Measurements from ENCODE around the gene VPS29. TPM values are rescaled to one million over a fixed set of nuclear protein-coding genes. Genes with fewer than 3 reads are reported as not detected.
"Not testable (repeated sequence)": the region's sequence is repeated elsewhere in the genome, so short reads cannot be mapped to it uniquely, and the experiment has no call there.

VPS29 gene
- total and polyA plus RNA-seq, 4 donors = 99.6 to 223 (median 172) TPM

- peaks cover 1 to 6% of the 10 kb centered on the region in 2 donors for H3K4me1 ChIP-seq (ENCODE audit: control insufficient read depth in 1 of 2, insufficient read depth in 2 of 2, low read length in 2 of 2)
- no peak overlapping the region for H3K27ac ChIP-seq (ENCODE audit: low read depth in 1 of 2, low read length in 2 of 2)
- H3K27me3 ChIP-seq (ENCODE audit: control insufficient read depth in 1 of 2, insufficient read depth in 2 of 2, low read length in 1 of 2) = no peaks in the 10 kb centered on the region
- ATAC-seq (ENCODE audit: low FRiP score) (no peak), DNase-seq (no peak)
- WGBS, 2 donors = 79 to 84% methylated on average over 6 of the region's 6 CpGs
- intact Hi-C loops (cut with DNase I) = no loop called here
- no peaks in the 10 kb centered on the region for H3K9me3 ChIP-seq (ENCODE audit: control insufficient read depth, low read length)
- H3K4me3 ChIP-seq (ENCODE audit: low read length in 2 of 2) = no peak overlapping the region
- no peaks in the 10 kb centered on the region for H3K36me3 ChIP-seq (ENCODE audit: control insufficient read depth in 1 of 2, insufficient read depth in 2 of 2, low read length in 1 of 2)
These were observed 31.7 kb upstream of the VPS29 start for GRCh38 chr12:110533607-110534006.

- H3K4me1 ChIP-seq (ENCODE audit: control insufficient read depth in 1 of 2, insufficient read depth in 2 of 2, low read length in 2 of 2) = peaks cover 1 to 6% of the 10 kb centered on the region in 2 donors
- DNase-seq = no peak
- no peaks in the 10 kb centered on the region for H3K9me3 ChIP-seq (ENCODE audit: control insufficient read depth, low read length)
These were observed 30.7 kb upstream of the VPS29 start for GRCh38 chr12:110532644-110533043.

GRCh38 chr12:110531741-110532333 is 29.9 kb upstream of the VPS29 start:
- Histone ChIP-seq H3K9me3 (ENCODE audit: control insufficient read depth, low read length) (no peaks in the 10 kb centered on the region), H3K4me1 (ENCODE audit: control insufficient read depth in 1 of 2, insufficient read depth in 2 of 2, low read length in 2 of 2) (peaks cover under 1 to 6% of the 10 kb centered on the region in 2 donors), H3K27ac (ENCODE audit: low read depth in 1 of 2, low read length in 2 of 2) (no peak overlapping the region), H3K36me3 (ENCODE audit: control insufficient read depth in 1 of 2, insufficient read depth in 2 of 2, low read length in 1 of 2) (no peaks in the 10 kb centered on the region), H3K27me3 (ENCODE audit: control insufficient read depth in 1 of 2, insufficient read depth in 2 of 2, low read length in 1 of 2) (no peaks in the 10 kb centered on the region), H3K4me3 (ENCODE audit: low read length in 2 of 2) (no peak overlapping the region)
- intact Hi-C loops (cut with DNase I) = no loop called here
- 36 to 63% methylated on average over 2 of the region's 2 CpGs for WGBS, 2 donors
- ATAC-seq (ENCODE audit: low FRiP score) (no peak), DNase-seq (no peak)

More at GRCh38 chr12:110532644-110533043, 30.7 kb upstream of the VPS29 start:
- WGBS, 2 donors = 94 to 96% methylated on average over 3 of the region's 3 CpGs
- no peak overlapping the region for H3K27ac ChIP-seq (ENCODE audit: low read depth in 1 of 2, low read length in 2 of 2)
- intact Hi-C loops (cut with DNase I) = no loop called here
- no peaks in the 10 kb centered on the region for H3K36me3 ChIP-seq (ENCODE audit: control insufficient read depth in 1 of 2, insufficient read depth in 2 of 2, low read length in 1 of 2)
- ATAC-seq (ENCODE audit: low FRiP score) = no peak
- H3K27me3 ChIP-seq (ENCODE audit: control insufficient read depth in 1 of 2, insufficient read depth in 2 of 2, low read length in 1 of 2) = no peaks in the 10 kb centered on the region
- H3K4me3 ChIP-seq (ENCODE audit: low read length in 2 of 2) = no peak overlapping the region

GRCh38 chr12:110530511-110530910 is 28.6 kb upstream of the VPS29 start:
- DNase-seq (no peak), ATAC-seq (ENCODE audit: low FRiP score) (no peak)
- Histone ChIP-seq H3K4me3 (ENCODE audit: low read length in 2 of 2) (no peak overlapping the region), H3K36me3 (ENCODE audit: control insufficient read depth in 1 of 2, insufficient read depth in 2 of 2, low read length in 1 of 2) (no peaks in the 10 kb centered on the region), H3K4me1 (ENCODE audit: control insufficient read depth in 1 of 2, insufficient read depth in 2 of 2, low read length in 2 of 2) (peaks cover 0 to 6% of the 10 kb centered on the region in 2 donors), H3K9me3 (ENCODE audit: control insufficient read depth, low read length) (no peaks in the 10 kb centered on the region), H3K27me3 (ENCODE audit: control insufficient read depth in 1 of 2, insufficient read depth in 2 of 2, low read length in 1 of 2) (no peaks in the 10 kb centered on the region), H3K27ac (ENCODE audit: low read depth in 1 of 2, low read length in 2 of 2) (no peak overlapping the region)
- intact Hi-C loops (cut with DNase I) = no loop called here
- WGBS, 2 donors = 80 to 84% methylated on average over 2 of the region's 2 CpGs

- Histone ChIP-seq H3K9me3 (ENCODE audit: control insufficient read depth, low read length) (no peaks in the 10 kb centered on the region), H3K36me3 (ENCODE audit: control insufficient read depth in 1 of 2, insufficient read depth in 2 of 2, low read length in 1 of 2) (no peaks in the 10 kb centered on the region), H3K27ac (ENCODE audit: low read depth in 1 of 2, low read length in 2 of 2) (no peak overlapping the region), H3K27me3 (ENCODE audit: control insufficient read depth in 1 of 2, insufficient read depth in 2 of 2, low read length in 1 of 2) (no peaks in the 10 kb centered on the region), H3K4me1 (ENCODE audit: control insufficient read depth in 1 of 2, insufficient read depth in 2 of 2, low read length in 2 of 2) (peaks cover 0 to 6% of the 10 kb centered on the region in 2 donors), H3K4me3 (ENCODE audit: low read length in 2 of 2) (no peak overlapping the region)
- WGBS, 2 donors = 94 to 97% methylated on average over 6 of the region's 6 CpGs
- intact Hi-C loops (cut with DNase I) = no loop called here
- ATAC-seq (ENCODE audit: low FRiP score) = no peak
- no peak for DNase-seq
These were observed 26.4 kb upstream of the VPS29 start for GRCh38 chr12:110528277-110528839.

GRCh38 chr12:110520876-110521712 is 19.2 kb upstream of the VPS29 start:
- H3K27ac ChIP-seq (ENCODE audit: low read depth in 1 of 2, low read length in 2 of 2); H3K4me1 ChIP-seq (ENCODE audit: control insufficient read depth in 1 of 2, insufficient read depth in 2 of 2, low read length in 2 of 2); H3K9me3 ChIP-seq (ENCODE audit: control insufficient read depth, low read length); intact Hi-C loops (cut with DNase I); DNase-seq; H3K36me3 ChIP-seq (ENCODE audit: control insufficient read depth in 1 of 2, insufficient read depth in 2 of 2, low read length in 1 of 2); H3K4me3 ChIP-seq (ENCODE audit: low read length in 2 of 2); H3K27me3 ChIP-seq (ENCODE audit: control insufficient read depth in 1 of 2, insufficient read depth in 2 of 2, low read length in 1 of 2); ATAC-seq (ENCODE audit: low FRiP score): not testable (repeated sequence)
- 94 to 96% methylated on average over 11 of the region's 11 CpGs for WGBS, 2 donors

GRCh38 chr12:110518014-110518413 is 16.1 kb upstream of the VPS29 start:
- DNase-seq; ATAC-seq (ENCODE audit: low FRiP score); H3K27me3 ChIP-seq (ENCODE audit: control insufficient read depth in 1 of 2, insufficient read depth in 2 of 2, low read length in 1 of 2); H3K4me1 ChIP-seq (ENCODE audit: control insufficient read depth in 1 of 2, insufficient read depth in 2 of 2, low read length in 2 of 2); H3K4me3 ChIP-seq (ENCODE audit: low read length in 2 of 2); H3K36me3 ChIP-seq (ENCODE audit: control insufficient read depth in 1 of 2, insufficient read depth in 2 of 2, low read length in 1 of 2); H3K9me3 ChIP-seq (ENCODE audit: control insufficient read depth, low read length); H3K27ac ChIP-seq (ENCODE audit: low read depth in 1 of 2, low read length in 2 of 2); intact Hi-C loops (cut with DNase I): not testable (repeated sequence)
- 89 to 94% methylated on average over 6 to 8 of the region's 8 CpGs for WGBS, 2 donors

- 82 to 87% methylated on average over 3 of the region's 3 CpGs for WGBS, 2 donors
These were observed 15.1 kb upstream of the VPS29 start for GRCh38 chr12:110516995-110517394.

More at GRCh38 chr12:110516995-110517394, 15.1 kb upstream of the VPS29 start:
- Histone ChIP-seq H3K27ac (ENCODE audit: low read depth in 1 of 2, low read length in 2 of 2) (no peak overlapping the region), H3K4me1 (ENCODE audit: control insufficient read depth in 1 of 2, insufficient read depth in 2 of 2, low read length in 2 of 2) (no peaks in the 10 kb centered on the region), H3K27me3 (ENCODE audit: control insufficient read depth in 1 of 2, insufficient read depth in 2 of 2, low read length in 1 of 2) (no peaks in the 10 kb centered on the region), H3K4me3 (ENCODE audit: low read length in 2 of 2) (no peak overlapping the region), H3K36me3 (ENCODE audit: control insufficient read depth in 1 of 2, insufficient read depth in 2 of 2, low read length in 1 of 2) (no peaks in the 10 kb centered on the region), H3K9me3 (ENCODE audit: control insufficient read depth, low read length) (no peaks in the 10 kb centered on the region)
- ATAC-seq (ENCODE audit: low FRiP score) (no peak), DNase-seq (no peak)
- intact Hi-C loops (cut with DNase I) = no loop called here

All from aorta (tissue), 5 donors.